ENCODE measurements around the gene TLK1.

The TLK1 gene

DNA sequence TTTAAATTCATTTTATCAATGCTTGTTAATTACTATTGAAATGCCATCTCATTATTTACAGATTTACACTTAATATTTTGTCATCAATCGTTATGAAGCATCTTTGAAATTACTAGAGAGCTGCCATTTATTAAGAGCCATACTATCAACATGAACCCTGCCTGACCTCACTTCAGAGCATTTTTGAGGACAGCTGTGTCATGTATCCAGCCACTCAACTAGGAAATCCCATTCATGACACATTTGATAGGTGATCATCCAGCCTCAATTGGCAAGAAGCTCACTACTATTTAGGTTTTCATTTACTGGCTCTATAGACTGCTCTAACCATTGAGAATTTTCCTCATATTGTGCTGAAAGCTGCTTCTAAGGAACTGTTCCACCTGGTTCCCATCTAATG, 40.6 kb upstream of the TLK1 start:
- DNase-seq (ENCODE audit: low spot score), result no peak
- in situ Hi-C loops (cut with MboI; ENCODE audit: low sequenced_read_pairs, unreplicated experiment), result no loop called here
- TF ChIP-seq, protein P1, sequence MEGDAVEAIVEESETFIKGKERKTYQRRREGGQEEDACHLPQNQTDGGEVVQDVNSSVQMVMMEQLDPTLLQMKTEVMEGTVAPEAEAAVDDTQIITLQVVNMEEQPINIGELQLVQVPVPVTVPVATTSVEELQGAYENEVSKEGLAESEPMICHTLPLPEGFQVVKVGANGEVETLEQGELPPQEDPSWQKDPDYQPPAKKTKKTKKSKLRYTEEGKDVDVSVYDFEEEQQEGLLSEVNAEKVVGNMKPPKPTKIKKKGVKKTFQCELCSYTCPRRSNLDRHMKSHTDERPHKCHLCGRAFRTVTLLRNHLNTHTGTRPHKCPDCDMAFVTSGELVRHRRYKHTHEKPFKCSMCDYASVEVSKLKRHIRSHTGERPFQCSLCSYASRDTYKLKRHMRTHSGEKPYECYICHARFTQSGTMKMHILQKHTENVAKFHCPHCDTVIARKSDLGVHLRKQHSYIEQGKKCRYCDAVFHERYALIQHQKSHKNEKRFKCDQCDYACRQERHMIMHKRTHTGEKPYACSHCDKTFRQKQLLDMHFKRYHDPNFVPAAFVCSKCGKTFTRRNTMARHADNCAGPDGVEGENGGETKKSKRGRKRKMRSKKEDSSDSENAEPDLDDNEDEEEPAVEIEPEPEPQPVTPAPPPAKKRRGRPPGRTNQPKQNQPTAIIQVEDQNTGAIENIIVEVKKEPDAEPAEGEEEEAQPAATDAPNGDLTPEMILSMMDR (IDR thresholded peaks at IDR 0.05; ENCODE audit: borderline replicate concordance, control extremely low read depth, extremely low read depth, insufficient read depth, missing control alignments), result no peak

DNA sequence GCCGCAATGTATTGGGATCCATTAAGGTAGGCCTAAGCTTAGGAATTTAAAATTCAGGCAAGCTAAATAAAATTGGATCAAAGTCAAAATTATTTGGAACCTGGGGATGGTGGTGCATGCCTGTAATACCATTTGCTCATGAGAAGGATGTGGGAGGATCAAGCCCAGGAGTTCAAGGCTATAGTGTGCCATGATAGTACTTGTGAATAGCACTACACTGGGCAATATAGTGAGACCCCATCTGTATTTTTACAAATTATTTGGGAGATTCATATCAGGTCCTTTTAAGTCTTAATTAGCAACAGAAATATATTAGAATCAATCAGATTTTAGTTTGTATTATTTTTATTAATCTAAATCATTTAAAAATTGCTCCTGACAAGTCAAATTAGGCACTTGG, 39.8 kb upstream of the TLK1 start:
- in situ Hi-C loops (cut with MboI; ENCODE audit: low sequenced_read_pairs, unreplicated experiment), result no loop called here
- TF ChIP-seq, protein P1 (IDR thresholded peaks at IDR 0.05; ENCODE audit: borderline replicate concordance, control extremely low read depth, extremely low read depth, insufficient read depth, missing control alignments), result no peak
- no peak for DNase-seq (ENCODE audit: low spot score)

DNA sequence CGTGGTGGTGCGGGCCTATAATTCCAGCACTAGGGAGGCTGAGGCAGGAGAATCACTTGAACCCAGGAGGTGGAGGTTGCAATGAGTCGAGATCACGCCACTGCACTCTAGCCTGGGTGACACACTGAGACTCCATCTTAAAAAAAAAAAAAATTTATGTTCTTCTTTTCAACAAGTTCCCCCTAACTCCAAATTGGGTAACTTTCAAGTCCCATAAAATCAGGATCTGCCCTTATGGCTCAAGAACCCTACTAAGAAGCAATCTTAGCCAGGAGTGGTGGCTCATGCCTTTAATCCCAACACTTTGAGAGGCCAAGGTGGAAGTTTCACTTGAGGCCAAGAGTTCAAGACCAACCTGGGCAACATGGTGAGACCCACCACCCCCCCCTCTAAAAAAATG, 30.3 kb upstream of the TLK1 start:
- in situ Hi-C loops (cut with MboI; ENCODE audit: low sequenced_read_pairs, unreplicated experiment), result no loop called here

DNA sequence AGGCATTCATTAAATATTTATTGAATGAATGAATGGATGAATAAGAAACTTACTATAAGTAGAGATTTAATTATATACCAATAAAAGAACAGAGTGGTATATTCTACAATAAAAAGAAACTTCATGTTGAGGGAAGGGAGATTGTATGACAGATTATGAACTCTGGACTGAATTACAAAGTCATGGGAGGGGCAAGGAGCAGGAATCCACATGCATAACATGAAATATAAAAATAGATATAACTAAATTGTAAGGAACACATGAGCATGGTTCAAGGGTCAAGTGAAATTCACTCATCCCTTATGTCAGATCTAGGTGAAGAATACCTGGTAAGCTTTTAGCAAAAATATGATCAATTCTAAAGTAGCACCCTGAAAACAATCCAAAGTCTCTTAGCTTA, 27.1 kb upstream of the TLK1 start:
- TF ChIP-seq, protein P1 (IDR thresholded peaks at IDR 0.05; ENCODE audit: borderline replicate concordance, control extremely low read depth, extremely low read depth, insufficient read depth, missing control alignments), result no peak
- in situ Hi-C loops (cut with MboI; ENCODE audit: low sequenced_read_pairs, unreplicated experiment), result no loop called here
- DNase-seq (ENCODE audit: low spot score), result no peak

More for the DNA sequence above, 30.3 kb upstream of the TLK1 start:
- TF ChIP-seq, protein P1 (IDR thresholded peaks at IDR 0.05; ENCODE audit: borderline replicate concordance, control extremely low read depth, extremely low read depth, insufficient read depth, missing control alignments), result no peak
- DNase-seq (ENCODE audit: low spot score), result no peak

DNA sequence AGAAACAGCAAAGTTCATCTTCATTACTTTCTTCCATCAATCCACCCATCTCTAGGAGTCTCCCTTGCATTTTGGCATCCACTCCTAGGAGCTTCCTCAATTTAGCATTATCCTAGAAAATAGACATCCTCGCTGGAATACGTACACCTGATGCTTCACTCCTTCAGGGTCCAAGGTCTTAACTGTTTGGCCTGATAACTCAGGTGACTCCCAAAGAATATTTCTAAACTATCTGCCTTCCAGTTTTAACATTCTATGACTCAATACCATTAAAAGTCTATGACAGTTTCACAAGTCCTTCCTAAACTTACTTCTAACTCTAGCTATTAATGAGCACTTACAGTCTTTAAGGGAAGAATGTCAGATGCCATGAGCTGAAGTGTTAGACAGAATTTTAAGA, 26.5 kb upstream of the TLK1 start:
- DNase-seq (ENCODE audit: low spot score), result no peak
- in situ Hi-C loops (cut with MboI; ENCODE audit: low sequenced_read_pairs, unreplicated experiment), result no loop called here

DNA sequence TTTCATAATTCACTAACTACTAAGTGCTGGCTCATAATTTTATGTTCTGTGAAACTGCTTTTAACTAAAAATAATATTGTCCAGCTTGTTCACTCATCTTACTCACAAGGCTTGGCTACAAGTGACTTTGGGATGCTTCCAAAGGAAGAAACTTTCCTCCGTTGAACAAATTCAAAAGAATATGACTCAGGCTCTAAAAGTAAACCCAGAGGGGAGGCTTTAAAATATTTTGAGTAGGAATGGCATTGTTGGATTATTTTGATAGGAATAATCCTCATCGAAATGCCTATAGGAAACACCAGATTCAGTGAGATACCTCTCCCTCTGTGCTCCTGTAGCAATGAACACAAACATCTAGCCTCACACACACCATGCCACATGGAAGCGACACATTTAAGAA, 25.2 kb upstream of the TLK1 start:
- no peak for DNase-seq (ENCODE audit: low spot score)
- in situ Hi-C loops (cut with MboI; ENCODE audit: low sequenced_read_pairs, unreplicated experiment), result no loop called here
- TF ChIP-seq, protein P1 (IDR thresholded peaks at IDR 0.05; ENCODE audit: borderline replicate concordance, control extremely low read depth, extremely low read depth, insufficient read depth, missing control alignments), result no peak

More for the DNA sequence above, 26.5 kb upstream of the TLK1 start:
- TF ChIP-seq, protein P1 (IDR thresholded peaks at IDR 0.05; ENCODE audit: borderline replicate concordance, control extremely low read depth, extremely low read depth, insufficient read depth, missing control alignments), result no peak

All from GM13976 (cell line).